HG03196 (cell line): Measurements from ENCODE around the gene DGLUCY.
"Not testable (repeated sequence)": the region's sequence is repeated elsewhere in the genome, so short reads cannot be mapped to it uniquely, and the experiment has no call there.

Experiments used
- ATAC-seq: cut with Tn5 transposase; IDR thresholded peaks from one replicate; pipeline ENCODE4 v1.9.1; 2021; ENCODE audit not compliant: unreplicated experiment

DGLUCY gene

DNA sequence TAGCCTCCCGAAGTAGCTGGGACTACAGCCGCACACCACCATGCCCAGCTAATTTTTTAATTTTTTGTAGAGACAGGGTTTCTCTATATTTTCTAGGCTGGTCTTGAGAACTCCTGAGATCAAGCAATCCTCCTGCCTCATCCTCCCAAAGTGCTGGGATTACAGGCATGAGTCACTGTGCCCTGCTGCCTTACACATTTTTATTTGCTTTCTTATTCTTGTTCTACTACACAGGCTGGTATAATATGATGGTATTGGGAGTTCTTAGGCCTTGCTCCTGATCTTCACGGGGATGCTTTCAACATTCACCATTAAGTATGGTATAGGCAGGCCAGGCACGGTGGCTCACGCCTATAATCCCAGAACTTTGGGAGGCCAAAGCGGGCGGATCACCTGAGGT, 21.2 kb downstream of the DGLUCY start:
- no peak for ATAC-seq

DNA sequence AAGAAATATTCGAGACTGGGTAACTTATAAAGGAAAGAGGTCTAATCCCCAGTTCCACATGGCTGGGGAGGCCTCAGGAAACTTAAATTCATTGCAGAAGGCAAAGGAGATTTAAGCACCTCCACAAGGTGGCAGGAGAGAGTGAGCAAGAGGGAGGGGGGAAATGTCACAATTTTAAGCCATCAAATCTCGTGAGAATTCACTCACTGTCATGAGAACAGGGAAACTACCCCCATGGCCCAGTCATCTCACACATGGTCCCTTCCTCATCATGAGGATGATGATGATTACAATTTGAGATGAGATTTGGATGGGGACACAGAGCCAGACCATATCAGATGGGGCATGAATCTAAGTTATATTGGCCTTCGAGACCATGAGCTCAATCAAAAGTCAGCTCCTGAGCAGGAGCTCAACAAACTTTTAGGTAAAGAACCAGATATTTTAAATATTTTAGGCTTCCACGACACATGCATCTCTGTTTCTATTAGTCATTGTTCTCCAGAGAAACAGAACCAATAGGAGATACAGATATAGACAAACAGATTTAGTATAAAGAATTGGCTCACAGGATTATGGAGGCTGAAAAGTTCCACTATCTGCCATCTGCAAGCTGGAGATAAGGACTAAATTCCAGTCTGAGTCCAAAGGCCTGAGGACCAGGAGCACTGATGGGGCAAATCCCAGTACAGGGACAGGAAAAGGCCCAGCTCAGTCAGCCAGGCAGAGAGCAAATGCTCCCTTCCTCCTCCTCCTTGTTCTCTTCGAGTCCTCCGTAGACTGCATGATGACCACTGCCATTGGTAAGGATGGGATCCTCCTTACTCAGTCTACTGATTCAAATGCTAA, 24.9 kb downstream of the DGLUCY start:
- ATAC-seq, result no peak

GRCh38 chr14:91139776-91140175, 25.9 kb downstream of the DGLUCY start:
- no peak for ATAC-seq

DNA sequence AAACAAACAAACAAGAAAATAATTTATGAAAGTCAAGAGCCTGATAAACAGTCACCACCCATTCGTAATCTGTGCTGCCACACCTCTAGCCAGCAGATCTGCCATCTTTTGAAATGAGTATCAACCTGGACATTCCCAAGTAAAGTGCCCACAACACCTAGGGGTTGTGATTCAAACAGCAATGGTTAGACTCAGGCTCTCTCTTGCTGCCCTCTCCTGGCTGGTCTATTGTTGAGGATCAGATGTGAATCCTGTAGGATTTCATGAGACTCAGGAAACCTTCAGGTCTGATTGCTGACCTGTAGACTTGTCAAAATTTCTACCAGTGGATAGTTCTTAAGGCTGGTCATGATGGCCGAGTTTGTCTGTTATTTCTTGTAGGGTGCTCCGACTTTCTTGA, 26.8 kb downstream of the DGLUCY start:
- ATAC-seq, result no peak

- ATAC-seq, result peak; percentile 95
Observed at GRCh38 chr14:91142214-91142668, 28.4 kb downstream of the DGLUCY start.

GRCh38 chr14:91143862-91144261, 30.0 kb downstream of the DGLUCY start:
- no peak for ATAC-seq

GRCh38 chr14:91144425-91145145, 30.7 kb downstream of the DGLUCY start:
- no peak for ATAC-seq

DNA sequence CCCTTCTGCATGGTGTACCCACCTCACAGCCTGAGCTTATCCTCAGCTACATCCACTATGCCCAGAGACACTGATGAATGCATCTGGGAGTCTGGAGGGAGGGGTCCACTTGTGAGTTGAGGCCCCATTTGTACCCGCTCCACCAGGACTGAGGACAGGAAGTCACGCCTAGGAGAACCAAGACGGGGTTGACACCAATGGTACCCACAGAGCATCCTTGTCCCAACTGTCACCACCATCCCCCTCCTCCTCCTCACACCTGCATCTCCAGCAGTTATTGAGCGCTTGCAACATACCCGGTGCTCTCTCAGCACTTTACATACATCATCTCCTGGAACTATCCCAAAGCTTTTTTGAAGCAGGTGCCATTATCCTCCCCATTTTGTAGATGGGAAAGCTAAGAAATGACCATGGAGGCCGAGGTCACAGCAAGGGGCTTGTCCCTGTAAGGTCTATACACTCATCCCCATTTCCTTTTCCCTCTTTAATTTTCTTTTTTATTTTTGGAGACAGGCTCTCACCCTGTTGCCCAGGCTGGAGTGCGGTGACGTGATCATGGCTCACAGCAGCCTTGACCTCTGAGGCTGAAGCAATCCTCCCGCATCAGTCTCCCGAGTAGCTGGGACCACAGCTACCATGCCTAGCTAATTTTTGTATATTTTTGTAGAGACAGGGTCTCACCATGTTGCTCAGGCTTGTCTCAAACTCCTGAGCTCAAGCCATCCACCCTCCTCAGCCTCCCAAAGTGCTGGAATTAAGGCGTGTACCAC, 31.7 kb downstream of the DGLUCY start:
- ATAC-seq, result no peak

- ATAC-seq, result no peak
Observed at GRCh38 chr14:91146661-91147060, 32.8 kb downstream of the DGLUCY start.

GRCh38 chr14:91149462-91149861, 35.6 kb downstream of the DGLUCY start:
- no peak for ATAC-seq

- ATAC-seq, result no peak
Observed at GRCh38 chr14:91152499-91152898, 38.6 kb downstream of the DGLUCY start.

DNA sequence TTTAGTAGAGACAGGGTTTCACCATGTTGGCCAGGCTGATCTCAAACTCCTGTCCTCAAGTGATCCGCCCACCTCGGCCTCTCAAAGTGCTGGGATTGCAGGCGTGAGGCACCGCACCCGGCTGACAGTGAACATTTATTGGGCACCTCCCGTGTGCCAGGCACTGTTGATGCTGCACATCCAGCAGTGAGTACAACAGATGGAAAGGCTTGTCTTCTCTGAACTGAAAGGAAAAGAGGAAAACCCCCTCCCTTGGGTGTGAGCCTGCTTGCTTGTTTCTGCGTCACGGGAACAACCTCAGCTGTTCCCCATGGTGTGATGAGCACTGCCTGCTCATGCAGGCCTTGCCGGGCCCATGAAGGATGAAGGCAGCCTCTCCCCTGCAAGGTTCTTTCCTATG, 39.5 kb downstream of the DGLUCY start:
- ATAC-seq, result no peak

GRCh38 chr14:91154851-91155625, 41.2 kb downstream of the DGLUCY start:
- no peak for ATAC-seq

DNA sequence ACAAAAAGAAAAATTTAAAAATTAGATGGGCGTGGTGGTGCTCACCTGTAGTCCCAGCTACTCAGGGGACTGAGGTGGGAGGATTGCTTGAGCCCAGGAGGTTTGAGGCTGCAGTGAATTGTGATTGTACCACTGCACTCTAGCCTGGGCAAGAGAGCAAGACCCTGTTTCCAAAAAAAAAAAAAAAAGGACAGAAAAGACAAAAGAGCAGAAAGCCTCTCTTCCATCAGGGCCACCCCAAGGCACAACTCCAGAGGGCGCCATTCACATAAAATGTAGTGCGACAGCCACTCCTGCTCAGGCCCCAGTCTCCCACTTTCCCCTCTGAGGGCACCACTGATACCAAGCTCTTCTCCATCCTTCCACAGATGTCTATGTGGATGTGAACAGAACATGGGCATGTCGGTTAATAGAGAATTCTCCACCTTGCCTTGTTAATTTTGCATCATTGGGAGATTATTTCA, 41.8 kb downstream of the DGLUCY start:
- ATAC-seq, result no peak

GRCh38 chr14:91156142-91156666, 42.3 kb downstream of the DGLUCY start:
- ATAC-seq, result not testable (repeated sequence)

GRCh38 chr14:91156877-91157276, 43.0 kb downstream of the DGLUCY start:
- ATAC-seq, result not testable (repeated sequence)

DNA sequence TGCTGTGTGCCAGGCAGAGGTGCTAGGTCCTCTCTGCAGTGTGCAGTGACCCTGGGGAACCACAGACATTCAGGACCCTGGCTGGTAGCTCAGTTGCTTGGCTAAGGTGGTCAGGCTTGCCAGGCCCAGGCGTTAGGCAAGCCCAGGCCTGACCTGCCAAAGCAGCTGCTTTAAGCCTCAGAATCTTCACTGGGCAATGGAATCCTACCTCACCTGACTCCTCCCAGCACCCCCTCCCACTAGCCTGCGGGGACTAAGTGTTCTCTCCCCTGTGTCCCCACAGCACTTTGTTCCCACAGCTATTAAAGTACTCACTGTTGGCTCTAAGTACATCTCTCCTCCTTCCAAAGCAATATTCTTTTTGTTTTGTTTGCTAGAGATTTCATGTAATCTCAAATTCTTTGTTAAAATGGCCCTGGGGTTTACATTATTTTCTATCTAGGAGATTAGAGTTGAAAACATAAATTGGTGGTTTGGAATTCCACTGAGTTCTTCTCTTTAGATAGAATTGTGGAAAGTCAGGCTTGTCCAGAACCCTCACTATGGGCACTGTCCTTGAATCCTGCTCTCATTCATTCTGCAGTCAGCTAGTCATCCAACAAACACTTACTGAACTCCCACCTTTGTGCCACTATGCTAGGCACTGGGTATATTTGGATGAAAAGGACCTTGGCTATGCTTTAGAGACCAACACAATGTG, 44.4 kb downstream of the DGLUCY start:
- ATAC-seq, result no peak

- no peak for ATAC-seq
Observed at GRCh38 chr14:91159182-91159581, 45.3 kb downstream of the DGLUCY start.

DNA sequence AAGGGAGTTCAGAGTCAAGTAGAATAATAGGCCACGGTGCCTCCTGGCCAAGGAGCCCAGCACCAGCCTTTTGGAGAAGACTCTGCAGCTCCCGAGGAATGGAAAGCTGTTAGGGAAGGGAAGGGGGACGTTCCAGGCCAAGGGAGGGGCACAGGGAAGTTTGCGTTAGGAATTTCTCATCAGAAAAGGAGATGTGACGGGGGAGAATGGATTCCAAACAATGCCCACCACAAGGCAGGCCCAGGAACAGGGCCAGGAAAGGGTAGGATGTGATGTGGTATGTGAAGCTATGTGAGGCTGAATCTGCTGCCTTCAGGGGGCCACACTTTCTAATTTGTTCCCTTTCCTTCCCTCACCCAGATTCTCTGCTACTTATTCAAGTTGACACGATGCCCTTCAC, 46.0 kb downstream of the DGLUCY start:
- no peak for ATAC-seq

DNA sequence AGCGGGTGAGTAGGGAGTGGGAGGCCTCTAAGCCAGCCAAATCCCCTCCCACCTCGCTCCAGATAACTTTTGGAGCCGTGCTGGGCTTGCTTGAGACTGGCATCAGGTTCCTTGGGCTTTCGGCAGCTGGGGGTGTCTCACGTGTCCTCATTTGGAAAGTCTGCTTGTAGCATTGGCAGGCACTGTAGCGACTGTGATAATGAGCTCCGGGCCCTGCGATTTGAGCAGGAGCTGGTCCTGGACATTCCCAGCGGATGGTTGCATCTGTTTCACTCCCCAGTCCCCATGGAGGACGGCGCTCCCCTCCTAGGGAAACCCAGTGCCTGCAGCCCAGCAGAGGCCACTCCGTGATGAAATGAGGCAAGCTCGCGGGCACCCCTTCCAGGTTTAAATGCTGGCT, 49.4 kb downstream of the DGLUCY start:
- no peak for ATAC-seq
